HG02588 (cell line): ENCODE results near the gene NUDT17.

Source experiments
- ATAC-seq: cut with Tn5 transposase; IDR thresholded peaks from one replicate; pipeline ENCODE4 v1.9.1; 2021; ENCODE audit warnings: mild to moderate bottlenecking, moderate library complexity; ENCODE audit not compliant: unreplicated experiment

Gene NUDT17

DNA sequence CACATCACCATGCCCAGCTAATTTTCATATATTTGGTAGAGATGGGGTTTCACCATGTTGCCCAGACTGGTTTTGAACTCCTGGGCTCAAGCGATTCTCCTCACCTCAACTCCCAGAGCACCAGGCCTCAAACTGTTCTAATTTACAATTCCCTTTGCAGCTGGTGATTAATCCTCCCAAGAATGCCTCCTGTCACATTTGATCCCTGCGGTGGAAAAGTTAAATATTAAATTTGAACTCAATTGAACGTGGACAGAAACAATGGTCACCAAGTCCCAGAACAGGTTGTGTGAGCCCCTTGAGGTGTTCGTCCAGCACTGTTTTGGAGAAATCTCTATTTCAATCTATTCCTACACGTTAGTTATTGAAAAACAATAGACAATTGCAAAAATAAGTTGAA is 42.2 kb downstream of the NUDT17 start:
- ATAC-seq, result no peak

DNA sequence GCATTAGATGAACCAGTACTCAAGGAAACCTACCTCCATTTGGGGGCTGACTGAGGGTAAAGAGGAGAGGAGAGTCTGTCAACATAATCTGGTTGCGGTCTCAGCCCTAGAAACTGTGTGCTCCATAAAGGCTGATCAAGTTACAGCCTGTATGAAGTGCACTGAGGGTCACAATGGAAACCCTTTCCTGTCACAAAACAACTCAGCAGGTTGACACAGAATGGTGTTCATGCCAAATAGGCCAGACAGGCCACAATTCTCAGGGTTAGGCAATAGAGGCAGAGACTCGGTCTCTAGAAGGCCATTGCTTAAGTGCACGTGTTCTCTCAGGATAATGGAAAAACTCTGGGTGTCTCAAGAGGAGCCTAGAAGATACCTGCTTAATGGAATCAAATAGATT is 44.3 kb downstream of the NUDT17 start:
- no peak for ATAC-seq

DNA sequence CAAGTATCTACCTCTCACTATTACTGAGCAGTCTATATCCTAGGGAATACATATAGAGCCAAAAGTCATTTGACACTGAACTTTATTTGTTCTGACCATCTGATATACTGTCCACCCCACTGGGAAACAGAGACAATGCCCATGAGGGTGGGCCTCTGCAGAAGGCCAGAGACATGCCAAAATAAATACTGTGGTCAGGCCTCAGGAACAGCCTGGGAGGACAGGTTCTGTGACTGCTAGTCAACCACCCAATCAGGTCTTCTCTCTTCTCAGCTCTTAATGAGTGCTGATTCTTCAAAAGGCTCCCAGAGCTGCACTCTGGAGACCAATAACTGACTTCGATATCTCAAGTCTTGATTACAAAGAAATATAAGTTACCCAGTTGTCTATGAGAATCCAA is 45.7 kb downstream of the NUDT17 start:
- ATAC-seq, result no peak

DNA sequence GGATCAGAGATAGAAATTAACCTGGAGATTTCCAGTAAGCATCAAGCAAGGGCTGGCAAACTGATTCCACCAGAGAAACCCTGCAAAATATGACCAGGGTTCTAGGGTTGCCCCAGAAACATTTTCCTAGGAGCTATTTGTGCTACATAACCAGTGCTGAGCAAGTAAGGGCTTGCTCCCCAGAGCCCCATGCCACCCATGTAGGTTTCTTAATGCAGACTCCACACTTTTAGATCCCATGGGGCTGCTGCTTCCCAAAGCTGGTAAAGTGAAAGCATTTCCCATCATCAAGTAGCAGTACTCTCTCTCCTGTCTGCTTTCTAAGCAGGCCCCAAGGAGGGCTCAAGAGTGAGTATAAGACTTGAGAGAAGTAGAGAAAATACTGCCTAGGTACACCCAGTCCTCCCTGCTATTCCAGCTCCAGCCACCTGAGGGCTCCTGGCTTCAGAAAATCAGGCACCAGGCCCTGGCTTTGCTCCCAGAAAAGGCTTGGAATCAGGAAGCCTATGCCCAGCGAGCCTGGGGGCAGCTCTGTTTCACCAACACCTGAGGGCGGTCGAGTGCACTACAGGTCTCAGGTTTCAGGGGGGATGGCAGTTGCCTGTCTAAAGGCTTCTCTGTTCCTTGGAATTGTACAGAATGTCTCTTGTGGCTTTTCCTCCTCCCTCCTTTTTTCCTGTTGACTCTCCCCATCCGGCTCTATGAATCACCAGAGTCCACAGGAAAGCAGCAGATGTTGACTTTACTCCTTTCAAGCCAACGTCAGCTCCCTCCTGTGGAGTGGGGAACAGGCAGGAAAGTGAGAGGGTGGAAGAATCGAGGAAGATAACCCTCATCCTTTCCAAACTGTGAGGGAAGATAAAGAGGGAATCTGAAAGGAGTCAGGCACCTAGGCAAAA is 46.4 kb downstream of the NUDT17 start:
- ATAC-seq, result no peak

DNA sequence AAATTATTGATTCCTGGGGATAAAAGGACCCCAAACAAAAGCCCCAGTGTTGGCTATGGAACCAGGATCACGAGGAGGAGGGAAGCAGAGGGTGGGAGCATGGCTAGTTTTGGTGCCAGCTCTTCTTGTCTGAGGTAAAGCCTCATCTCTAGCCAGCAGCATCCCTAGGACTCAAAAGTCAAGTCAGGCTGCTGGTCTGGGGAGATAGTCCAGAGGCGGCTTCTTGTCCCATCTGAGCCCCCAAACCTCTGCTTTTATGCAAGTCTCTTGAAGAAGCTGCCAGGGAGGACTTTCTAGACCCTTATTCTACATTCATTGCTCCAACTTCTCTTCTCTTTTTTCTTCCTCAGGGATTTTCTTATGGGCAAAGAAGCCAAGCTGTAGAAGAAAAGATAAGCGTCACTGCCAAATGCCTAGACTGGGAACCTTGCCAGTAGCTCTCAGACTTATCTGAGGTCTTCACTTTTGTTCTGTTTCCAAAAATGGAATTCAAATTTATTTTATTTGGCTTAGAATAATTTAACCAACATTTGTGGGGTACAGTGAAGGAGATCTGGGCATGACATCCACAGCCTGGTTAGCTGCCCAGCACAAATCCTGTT is 47.2 kb downstream of the NUDT17 start:
- ATAC-seq, result no peak

DNA sequence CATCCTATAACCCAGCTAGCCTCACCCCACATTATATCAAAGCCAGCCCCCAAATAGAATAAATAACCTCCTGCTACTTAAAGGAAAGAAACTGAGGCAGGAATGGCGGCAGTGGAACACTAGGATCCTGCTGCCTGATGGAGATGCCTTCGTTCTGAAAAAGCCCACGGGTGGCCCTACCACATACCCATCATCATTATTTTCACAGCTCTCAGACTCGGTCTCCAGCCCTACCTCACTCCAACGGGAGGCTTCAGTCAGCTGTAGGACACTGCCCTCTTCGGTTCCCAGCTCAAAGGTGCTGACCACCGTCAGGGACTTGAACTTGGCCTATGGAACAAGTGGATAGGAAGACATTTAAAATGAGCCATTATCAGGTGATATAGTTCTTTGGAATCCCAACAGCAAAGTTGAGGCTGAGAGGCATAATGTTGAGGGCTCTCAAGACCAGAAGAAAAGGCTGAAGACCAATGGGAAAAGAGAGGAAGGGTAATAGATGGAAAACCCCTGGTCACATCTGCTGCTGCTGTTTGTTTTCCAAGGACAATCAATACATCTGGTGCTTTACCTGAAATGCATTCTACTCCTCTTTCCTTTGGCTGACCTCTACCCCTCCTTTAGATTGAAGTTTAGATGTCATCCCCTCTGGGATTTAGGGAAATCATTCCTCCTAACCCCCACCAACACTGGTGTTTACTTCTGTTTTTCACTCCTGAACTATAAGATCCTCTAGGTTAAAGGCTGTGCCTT is 48.1 kb downstream of the NUDT17 start:
- no peak for ATAC-seq

DNA sequence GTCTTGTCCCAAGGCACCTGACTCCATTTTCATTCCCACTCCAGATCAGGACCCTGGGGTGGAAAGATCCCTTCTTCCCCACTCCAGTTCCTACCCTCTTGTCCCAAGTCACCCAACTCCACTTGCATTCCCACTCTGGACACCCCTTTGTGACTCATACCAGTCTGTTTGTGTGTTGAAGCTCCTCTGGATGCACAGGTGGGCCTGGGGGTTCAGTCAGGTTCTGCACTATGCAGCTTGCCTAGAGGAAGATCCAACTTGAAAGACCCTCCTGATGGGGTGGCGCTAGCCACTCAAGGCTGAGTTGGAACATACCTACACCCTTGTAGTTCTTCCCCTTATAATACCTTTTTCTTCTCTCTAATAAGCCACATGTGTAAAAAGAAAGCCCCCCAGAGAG is 50.0 kb downstream of the NUDT17 start:
- no peak for ATAC-seq

DNA sequence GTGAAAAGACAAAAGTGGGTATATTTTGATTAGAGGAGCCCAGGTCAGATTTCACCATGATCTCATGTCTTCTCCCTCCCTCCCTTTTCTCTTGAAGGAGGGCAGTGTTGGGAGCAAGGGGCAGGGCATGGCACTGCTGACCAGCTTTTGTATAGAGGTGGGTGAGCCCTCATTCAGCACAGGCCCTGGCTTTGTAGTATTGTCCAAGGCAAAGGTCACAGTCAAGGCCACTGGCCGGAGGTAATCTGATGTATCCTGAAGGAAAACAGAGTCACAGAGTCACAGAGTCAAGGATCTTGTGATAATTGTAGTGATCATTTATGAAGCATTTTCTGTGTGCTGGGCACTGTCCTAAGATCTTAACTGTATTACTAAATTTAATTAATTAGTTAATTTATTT is 52.5 kb downstream of the NUDT17 start:
- no peak for ATAC-seq
